Suprapubic skin (tissue), 4 donors: ENCODE measurements around the gene MAML2.

Experiments used
- CTCF ChIP-seq, 2 donors: fragments of 200-600 bp in 1 of 2; fragments of 450-650 bp in 1 of 2; sonication (generic) in 1 of 2; IDR thresholded peaks; one replicate each; pipeline ENCODE4 v1.5.1; 2016 to 2019; ENCODE audit warnings: antibody characterized with exemption in 2 of 2, mild to moderate bottlenecking in 1 of 2, moderate library complexity in 1 of 2
- POLR2A ChIP-seq, 2 donors: fragments of 450-650 bp; IDR thresholded peaks; one replicate each; pipeline ENCODE4 v1.6.1; 2017; ENCODE audit warnings: antibody characterized with exemption in 2 of 2, mild to moderate bottlenecking in 2 of 2, moderate library complexity in 2 of 2
- POLR2AphosphoS5 ChIP-seq, 3 donors: sonication (generic); formaldehyde crosslinking; IDR thresholded peaks; one replicate each; pipeline ENCODE4 v1.6.1; 2017; ENCODE audit warnings: antibody characterized with exemption in 3 of 3

GRCh38 chr11:96136613-96137298, 206.2 kb downstream of the MAML2 start:
- TF ChIP-seq CTCF (IDR thresholded peaks at IDR 0.05) = no peak
- TF ChIP-seq POLR2A (IDR thresholded peaks at IDR 0.05) = no peak
- no peak for TF ChIP-seq POLR2AphosphoS5 (IDR thresholded peaks at IDR 0.05)
